GM18499 (cell line): ENCODE data around the gene SNX24.

Experiments
- ATAC-seq: cut with Tn5 transposase; IDR thresholded peaks from one replicate; pipeline ENCODE4 v1.9.1; 2021; ENCODE audit warnings: moderate number of reproducible peaks; ENCODE audit not compliant: insufficient read depth, unreplicated experiment

SNX24 gene

DNA sequence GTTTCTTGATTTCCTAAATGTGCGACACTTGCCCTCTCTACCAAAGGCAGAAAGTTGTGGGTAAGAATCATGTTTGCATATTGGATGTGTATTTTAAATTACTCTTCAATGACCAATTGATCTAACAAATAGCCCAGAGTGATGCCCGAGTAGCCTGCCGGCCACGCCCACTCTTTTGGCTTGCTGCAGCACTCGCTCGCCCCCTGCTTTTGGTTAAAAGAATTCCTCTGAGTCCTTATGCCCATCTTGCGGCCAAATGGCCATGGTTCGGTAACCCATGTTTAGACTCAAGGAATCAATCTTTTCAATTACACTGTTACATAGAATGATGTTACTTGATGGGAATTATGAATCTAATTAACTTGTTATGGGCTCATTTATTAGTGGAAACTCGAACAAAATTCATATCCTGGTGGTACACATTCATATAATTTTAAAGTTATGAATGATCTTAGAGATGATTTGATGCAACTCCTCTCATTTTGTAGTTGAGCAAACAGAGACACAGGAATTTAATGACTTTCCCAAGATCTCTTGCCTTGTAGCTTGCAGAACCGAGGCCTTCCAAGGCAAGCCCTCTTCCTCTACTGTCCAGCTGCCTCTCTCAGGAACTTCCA, 154.6 kb downstream of the SNX24 start:
- peak; percentile 83 for ATAC-seq

DNA sequence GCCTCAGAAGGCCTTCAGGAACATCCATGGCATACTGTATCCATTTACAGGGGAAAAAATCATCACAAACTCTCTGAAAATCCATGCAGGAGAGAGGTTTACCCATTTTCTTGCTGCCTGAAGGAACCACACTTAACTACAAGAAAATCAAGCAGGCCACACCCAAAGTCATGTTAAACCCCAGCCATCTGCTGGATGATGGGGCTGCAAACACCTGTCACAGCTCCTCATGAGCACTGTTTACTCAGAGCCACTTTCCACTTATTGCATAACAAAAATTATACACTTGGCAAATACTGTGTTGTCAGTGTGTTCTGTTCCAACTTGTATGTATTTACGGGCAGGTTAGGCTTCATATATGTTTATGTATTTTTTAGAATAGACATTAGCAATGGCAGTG, 155.3 kb downstream of the SNX24 start:
- no peak for ATAC-seq

DNA sequence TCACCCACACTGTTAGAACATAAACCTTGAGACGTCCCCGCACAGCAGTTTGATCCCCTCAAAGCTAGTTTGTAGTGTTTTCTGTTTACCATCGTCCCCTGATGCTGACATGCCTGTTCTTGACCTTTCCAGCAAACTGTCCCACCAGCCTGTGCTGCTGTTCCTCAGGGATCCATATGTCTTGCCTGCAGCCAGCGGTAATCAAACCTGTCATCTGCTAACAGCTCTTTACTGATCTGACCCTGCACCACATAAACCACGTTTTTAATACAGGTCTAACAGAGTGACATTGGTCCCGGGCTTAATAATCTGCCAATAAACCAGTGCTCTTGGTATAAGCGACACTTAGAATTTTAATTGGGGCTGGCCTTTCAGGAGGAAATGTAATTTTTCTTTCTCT, 156.4 kb downstream of the SNX24 start:
- ATAC-seq, result no peak

DNA sequence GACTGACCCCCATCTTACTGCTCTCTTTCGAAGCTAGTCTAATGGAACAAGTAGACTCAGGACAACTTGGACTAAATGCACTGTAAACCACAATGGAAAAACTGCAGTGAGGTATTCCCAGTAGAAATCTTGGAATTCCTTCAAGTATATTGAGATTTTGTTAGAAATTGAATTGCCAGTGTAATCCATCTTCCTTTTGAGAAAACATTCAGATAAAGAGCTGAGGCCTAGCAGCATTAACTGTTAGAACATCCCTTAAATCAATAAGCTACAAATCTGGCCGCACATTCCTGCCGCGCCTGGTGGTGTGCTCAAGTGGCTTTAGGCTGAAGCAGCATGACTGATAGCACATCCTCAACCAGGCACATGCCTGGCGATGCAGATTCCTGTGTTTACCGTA, 161.8 kb downstream of the SNX24 start:
- no peak for ATAC-seq

DNA sequence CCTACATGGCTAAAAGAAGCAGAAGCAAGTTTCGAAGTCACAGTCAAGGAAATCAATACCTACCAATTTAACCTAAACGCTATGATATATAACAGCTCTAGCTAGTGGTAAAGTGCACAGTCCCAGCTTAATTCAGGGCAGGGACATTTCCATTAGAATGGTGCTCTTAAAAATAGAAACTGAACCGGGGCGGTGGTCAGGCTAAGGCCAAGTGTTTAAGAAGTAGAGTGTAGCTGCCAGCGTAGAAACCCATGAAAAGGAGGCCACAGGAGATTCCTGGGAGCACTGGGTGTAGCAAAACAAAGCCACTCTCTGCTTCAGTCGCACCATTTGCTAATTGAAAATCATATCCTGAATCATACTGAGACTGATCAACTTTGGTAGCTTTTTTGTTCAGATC, 162.3 kb downstream of the SNX24 start:
- no peak for ATAC-seq

DNA sequence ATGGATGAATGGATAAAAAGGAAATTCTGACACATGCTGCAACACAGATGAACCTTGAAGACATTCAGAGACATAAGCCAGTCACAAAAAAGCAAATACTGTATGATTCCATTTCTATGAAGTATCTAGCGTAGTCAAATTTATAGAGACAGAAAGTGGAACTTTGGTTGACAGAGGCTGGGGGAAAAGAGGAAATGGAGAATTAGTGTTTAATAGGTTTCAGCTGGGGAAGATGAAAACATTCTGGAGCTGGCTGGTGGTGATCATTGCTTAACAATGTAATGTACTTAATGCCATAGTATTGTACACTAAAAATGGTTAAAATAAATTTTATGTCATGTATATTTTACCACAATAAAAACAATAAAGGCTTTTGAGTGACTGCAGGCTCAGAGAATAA, 166.9 kb downstream of the SNX24 start:
- no peak for ATAC-seq

- no peak for ATAC-seq
Observed at GRCh38 chr5:123014689-123015088, 169.3 kb downstream of the SNX24 start.

DNA sequence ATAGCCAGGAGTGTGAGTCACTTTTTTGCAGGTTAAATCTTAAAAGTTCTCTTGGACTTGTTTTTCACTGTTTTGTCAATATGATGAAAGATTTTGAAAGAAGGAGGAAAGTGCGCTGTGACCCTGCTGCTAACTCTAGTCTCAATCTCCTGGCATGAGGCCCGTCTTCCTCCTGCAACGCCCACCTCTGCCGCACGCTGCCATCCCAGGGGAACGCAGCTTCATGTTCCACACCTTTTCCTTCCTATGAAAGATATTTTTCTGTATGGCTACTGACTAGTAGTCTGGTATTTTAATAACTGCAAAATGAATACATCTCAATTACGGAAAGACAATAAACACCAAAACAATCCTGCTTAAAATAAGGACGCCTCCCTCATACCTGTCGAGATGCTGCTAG, 182.8 kb downstream of the SNX24 start:
- no peak for ATAC-seq

DNA sequence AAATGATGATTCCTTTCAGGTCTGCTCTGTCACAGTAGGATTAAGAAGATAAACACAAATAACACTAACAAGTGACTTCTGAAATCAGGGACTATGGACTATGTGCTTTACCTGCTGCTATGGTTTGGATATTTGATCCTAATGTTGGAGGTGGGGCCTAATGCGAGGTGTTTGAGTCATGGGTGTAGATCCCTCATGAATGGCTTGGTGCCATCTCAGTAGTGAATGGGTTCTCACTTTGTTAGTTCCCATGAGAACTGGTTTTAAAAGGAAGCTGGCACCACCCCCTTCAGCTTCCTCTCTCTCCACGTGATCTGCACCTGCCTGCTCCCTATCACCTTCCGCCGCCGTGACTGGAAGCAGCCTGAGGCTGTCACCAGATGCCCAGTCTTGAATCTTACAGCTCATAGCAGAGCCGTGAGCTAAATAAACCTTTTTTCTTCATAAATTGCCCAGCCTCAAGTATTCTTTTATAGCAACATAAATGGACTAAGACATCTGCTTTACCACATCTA, 187.8 kb downstream of the SNX24 start:
- no peak for ATAC-seq

GRCh38 chr5:123035360-123035917, 190.0 kb downstream of the SNX24 start:
- no peak for ATAC-seq

DNA sequence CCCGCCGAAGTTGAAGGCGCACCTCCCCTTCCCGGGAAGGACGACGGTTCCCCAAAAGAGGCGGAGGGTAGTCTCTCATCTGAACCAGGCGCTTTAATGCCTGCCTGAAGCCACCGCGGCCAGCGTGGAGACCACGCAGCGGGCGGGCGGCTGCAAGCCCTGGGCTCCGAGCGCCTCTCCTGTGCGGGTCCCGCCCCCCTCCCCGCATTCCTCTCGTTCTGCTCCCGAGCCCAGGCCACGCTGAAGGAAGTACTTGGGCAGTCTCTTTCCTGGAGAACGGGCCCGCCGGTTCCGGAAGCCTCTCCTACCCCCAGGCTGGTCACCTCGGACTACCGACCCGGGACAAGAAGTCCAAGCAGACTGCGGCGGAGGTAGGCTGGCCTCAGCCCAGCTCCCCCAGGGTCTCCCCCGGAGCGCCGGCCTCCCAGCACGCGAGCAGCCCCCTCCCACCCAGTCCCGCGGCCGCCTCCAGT, 190.5 kb downstream of the SNX24 start:
- ATAC-seq, result no peak

GRCh38 chr5:123036391-123037103, 191.1 kb downstream of the SNX24 start, which contains the start of gene PPIC:
PPIC (minus strand) TSS chr5:123036725; CDS start chr5:123036625, 100 bp downstream.
- no peak for ATAC-seq

DNA sequence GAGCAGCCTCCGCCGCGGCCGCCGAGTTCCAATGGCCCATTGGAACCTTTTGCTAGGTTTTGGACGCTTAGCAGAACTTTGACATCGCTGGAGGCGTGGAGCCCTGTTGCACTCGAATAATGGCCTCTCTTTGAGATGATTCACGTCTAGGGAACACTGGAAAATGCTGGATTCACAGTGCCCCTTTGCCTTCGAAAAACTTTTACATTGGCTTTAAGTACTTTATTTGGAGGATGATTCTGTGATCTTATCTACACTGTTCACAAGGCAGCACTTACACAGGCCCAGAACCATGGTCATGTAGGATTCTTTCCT, 191.6 kb downstream of the SNX24 start:
- no peak for ATAC-seq

GRCh38 chr5:123039673-123040072, 194.3 kb downstream of the SNX24 start:
- ATAC-seq, result no peak

DNA sequence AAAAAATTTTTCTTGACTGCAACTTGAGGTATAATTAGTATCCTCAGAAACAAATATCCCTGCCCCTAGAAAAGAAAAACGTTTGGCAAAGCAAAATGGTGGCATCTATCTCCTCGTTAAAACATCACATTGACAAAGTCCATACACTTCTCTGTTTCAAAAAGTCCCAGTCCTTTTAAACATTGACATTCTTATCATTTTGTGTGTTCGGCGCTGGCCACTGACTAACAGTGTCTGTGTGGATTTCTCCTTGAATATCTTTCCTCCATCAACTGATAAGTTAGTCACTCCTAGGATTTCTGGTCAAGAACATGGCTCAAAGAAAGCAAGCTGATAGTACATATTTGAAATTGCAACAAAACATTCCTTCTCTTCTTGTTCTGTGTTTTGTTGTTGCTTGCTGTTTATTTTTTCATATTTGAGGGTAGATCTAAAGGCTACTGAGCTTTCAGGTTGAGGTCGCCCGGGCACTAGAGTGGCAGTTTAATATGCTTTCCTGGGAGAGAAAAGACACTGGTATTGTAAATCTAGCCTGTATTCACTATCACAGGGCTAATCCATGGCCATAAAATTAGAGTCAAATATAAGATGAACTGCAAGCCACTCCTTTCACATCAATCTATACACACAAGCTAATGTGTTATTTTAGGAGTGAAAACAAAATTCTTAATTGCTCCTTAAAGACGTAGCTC, 199.7 kb downstream of the SNX24 start:
- ATAC-seq, result no peak

GRCh38 chr5:123046222-123046621, 200.8 kb downstream of the SNX24 start:
- ATAC-seq, result no peak

GRCh38 chr5:123047706-123048105, 202.3 kb downstream of the SNX24 start:
- ATAC-seq, result no peak

DNA sequence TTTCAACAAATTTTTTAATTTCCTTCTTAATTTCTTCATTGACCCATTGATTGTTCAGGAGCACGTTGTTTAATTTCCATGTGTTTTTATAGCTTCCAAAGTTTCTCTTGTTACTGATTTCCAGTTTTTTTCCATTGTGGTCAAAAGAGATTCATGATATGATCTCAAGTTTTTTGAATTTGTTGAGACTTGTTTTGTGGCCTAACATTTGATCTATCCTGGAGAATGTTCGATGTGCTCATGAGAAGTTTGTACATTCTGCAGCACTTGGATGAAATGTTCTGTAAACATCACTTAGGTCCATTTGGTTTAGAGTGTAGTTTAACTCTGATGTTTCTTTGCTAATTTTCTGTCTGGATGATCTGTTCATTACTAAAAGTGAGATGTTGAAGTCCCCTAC, 205.8 kb downstream of the SNX24 start:
- no peak for ATAC-seq
